HUES64 (cell line): ENCODE results near the gene TCOF1.

ENCODE experiments used
- H3K27ac ChIP-seq: 2 replicates; pipeline ENCODE4 v1.7.0; 2013; ENCODE audit warnings: low read depth, low read length, inconsistent platforms
- H3K27me3 ChIP-seq: 2 replicates; pipeline ENCODE4 v1.6.1; 2013; ENCODE audit warnings: mild to moderate bottlenecking, low read length; ENCODE audit not compliant: insufficient read depth
- H3K36me3 ChIP-seq: 2 replicates; pipeline ENCODE4 v1.6.1; 2013; ENCODE audit warnings: mild to moderate bottlenecking, low read length; ENCODE audit not compliant: insufficient read depth
- H3K4me1 ChIP-seq: 2 replicates; pipeline ENCODE4 v1.6.1; 2013; ENCODE audit warnings: mild to moderate bottlenecking, low read length, moderate library complexity; ENCODE audit not compliant: insufficient read depth
- H3K4me3 ChIP-seq: 2 replicates; pipeline ENCODE4 v1.5.1; 2013; ENCODE audit warnings: mild to moderate bottlenecking, low read length, moderate library complexity
- H3K9ac ChIP-seq: 2 replicates; pipeline ENCODE4 v1.6.1; 2013; ENCODE audit warnings: mild to moderate bottlenecking, low read depth, low read length
- H3K9me3 ChIP-seq: 2 replicates; pipeline ENCODE4 v1.6.1; 2013; ENCODE audit warnings: low read depth, low read length; ENCODE audit not compliant: insufficient read depth
- WGBS: fragments of 150-250, 120-280 bp; methylation state at CpG from one replicate; pipeline ENCODE4 v1.1.7; 2013; ENCODE audit warnings: missing lambda C conversion rate; 5-methylcytosine and 5-hydroxymethylcytosine counted together

TCOF1 gene

DNA sequence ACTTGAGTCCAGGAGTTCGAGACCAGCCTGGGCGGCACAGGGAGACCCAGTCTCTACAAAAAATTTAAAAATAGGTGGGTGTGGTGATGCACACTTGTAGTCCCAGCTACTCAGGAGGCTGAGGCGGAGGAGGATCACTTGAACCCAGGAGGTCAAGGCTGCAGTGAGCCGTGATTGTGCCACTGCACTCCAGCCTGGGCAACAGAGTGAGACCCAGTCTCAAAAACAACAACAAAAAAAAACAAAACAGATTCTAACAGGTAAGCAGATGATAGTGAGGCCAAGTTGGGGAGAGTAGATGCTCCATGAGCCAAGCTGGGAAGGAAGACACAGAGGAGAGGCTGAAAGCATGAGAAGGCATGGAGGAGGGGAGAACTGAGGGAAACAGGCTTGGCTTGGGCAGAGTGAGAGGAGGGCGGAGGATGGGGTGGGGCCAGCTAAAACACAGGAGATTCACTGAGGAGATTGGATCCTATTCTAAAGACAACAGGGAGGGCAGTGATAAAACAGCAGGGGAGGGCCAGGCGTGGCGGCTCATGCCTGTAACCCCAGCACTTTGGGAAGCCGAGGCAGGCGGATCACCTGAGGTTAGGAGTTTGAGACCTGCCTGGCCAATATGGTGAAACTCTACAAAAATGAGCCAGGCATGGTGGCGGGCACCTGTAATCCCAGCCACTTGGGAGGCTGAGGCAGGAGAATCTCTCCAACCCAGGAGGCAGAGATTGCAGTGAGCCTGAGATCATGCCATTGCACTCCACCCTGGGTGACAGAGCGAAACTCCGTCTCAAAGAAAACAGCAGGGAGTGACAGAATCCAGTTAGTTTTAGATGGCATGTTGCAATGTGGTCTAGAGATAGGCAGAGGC lies 83.7 kb downstream of the TCOF1 start:
- 69% methylated on average over 12 of the region's 12 CpGs for WGBS
- Histone ChIP-seq H3K27ac (peak overlapping the region; percentile 59), H3K9ac (no peak overlapping the region; the same call in 1 of the 2 replicates), H3K27me3 (no peaks in the 10 kb centered on the region), H3K36me3 (peaks cover 36% of the 10 kb centered on the region), H3K4me1 (peaks cover 4% of the 10 kb centered on the region; the same call in 1 of the 2 replicates), H3K4me3 (no peak overlapping the region), H3K9me3 (no peaks in the 10 kb centered on the region)

DNA sequence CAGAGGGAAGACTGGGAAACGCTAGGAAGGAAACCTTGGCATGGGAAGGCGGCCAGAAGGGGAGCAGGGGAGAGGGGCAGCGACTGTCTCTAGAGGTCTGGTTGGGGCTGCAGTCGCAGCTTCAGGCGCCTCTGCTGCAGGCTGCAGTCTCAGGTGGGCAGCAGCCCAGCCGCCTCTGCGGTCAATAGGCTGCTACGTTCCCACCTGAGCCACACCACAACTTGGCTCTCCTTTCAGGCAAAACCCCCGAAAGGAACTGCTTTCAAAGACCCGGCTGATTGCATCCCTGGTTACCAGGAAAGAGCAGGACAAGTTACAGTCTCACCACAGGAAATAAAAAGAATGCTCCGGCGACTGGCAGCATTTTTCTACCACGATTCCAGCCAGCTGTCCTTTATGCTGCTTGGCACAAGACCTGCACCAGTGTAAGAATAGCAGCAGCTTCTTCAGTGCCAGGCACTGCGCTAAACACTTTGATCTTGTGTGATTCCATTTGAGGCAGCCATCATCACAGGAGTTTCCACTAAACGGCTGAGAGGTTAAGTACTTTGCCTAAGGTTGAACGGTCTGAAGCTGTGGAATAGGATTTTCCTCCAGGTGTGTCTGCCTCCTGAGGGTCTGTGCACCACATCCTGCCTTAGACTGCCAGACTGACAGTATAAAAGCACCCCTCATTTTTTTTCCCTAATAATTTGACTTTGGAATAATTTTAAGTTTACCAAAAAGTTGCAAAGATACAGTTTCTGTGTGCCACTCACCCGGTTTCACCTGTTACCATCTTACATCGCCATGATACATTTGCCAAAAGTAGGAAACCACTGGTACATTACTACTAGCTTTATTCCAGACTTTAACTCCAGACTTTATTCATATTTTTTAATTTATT lies 84.6 kb downstream of the TCOF1 start:
- Histone ChIP-seq H3K9ac (peak overlapping the region; percentile 11; the same call in 1 of the 2 replicates), H3K27me3 (no peaks in the 10 kb centered on the region), H3K4me1 (peaks cover 4% of the 10 kb centered on the region; the same call in 1 of the 2 replicates), H3K9me3 (no peaks in the 10 kb centered on the region), H3K4me3 (no peak overlapping the region), H3K27ac (peak overlapping the region; percentile 59; the same call in 1 of the 2 replicates), H3K36me3 (peaks cover 44% of the 10 kb centered on the region)
- WGBS, result 59% methylated on average over 18 of the region's 18 CpGs

DNA sequence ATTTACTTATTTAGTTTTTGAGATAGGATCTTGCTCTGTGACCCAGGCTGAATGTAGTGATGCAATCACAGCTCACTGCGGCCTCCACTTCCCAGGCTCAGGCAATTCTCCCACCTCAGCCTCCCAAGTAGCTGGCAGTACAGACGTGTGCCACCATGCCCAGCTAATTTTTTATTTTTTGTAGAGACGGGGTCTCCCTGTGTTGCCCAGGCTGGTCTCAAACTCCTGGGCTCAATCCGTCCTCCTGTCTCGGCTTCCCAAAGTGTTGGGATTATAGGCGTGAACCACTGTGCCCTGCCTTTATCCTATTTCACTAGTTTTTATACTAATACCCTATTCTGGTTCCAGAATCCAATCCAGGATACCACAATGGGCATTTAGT lies 85.2 kb downstream of the TCOF1 start:
- H3K36me3 ChIP-seq, result peaks cover 51% of the 10 kb centered on the region
- no peaks in the 10 kb centered on the region for H3K9me3 ChIP-seq
- WGBS, result 91% methylated on average over 6 of the region's 6 CpGs
- no peaks in the 10 kb centered on the region for H3K27me3 ChIP-seq
- H3K9ac ChIP-seq, result no peak overlapping the region
- no peak overlapping the region for H3K4me3 ChIP-seq
- no peak overlapping the region for H3K27ac ChIP-seq
- peaks cover 4% of the 10 kb centered on the region; the same call in 1 of the 2 replicates for H3K4me1 ChIP-seq

DNA sequence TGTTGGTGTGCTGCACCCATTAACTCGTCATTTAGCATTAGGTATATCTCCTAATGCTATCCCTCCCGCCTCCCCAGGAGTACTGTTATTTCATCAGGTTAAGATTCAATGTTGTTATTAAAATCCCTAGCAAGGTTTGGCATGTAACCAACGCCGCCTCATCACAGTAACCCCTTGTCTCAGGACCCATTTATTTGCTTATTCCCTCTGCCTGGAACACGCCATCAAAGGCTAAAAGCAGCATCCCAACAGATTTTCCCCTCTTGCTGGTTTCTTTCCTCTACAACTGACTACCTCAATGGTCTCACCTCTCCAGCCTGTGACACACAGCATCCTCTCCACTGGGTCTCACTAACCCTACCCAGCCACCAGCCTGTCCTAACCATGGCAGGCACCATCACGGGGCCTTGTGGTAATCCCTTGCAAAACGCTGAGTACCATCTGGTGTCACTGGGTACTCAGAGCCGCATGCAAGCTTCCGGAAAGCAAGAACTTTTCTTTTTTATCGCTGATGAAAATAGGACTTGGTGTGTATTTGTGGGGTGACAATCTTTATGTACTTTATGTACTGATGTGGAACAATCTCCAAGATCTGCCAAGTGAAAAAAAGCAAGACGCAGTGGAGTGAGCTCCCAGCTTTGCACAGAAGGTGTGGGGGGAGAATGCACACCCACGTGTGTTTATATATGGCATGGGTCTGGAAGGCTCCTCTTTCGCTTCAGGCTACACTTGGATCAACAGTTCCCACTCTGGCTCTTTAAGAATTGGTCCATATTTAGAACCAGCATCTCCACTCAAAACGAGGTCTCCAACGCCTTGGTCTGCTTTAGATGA lies 86.0 kb downstream of the TCOF1 start:
- H3K27ac ChIP-seq, result no peak overlapping the region
- no peak overlapping the region for H3K4me3 ChIP-seq
- H3K9ac ChIP-seq, result no peak overlapping the region
- H3K9me3 ChIP-seq, result no peaks in the 10 kb centered on the region
- 94% methylated on average over 15 of the region's 15 CpGs for WGBS
- peaks cover 10% of the 10 kb centered on the region; the same call in 1 of the 2 replicates for H3K4me1 ChIP-seq
- H3K36me3 ChIP-seq, result peaks cover 58% of the 10 kb centered on the region
- no peaks in the 10 kb centered on the region for H3K27me3 ChIP-seq

DNA sequence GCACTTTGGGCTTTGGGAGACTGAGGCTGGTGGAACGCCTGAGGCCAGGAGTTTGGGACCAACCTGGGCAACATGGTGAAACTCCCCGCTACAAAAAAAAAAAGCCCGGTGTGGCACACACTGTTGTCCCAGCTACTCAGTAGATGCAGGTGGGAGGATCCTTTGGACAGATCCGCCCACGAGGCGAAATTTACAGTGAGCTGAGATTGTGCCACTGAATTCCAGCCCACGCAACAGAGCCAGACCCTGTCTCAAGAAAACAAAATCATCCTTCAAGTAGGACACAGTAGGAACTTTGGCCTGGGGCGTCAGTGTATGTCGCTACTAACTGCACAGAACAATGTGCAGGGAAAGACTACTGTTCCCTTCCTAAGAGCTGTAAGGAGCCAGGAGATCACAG lies 87.3 kb downstream of the TCOF1 start:
- Histone ChIP-seq H3K36me3 (peaks cover 65% of the 10 kb centered on the region), H3K4me3 (no peak overlapping the region), H3K27me3 (no peaks in the 10 kb centered on the region), H3K9me3 (no peaks in the 10 kb centered on the region), H3K4me1 (peaks cover 10% of the 10 kb centered on the region; the same call in 1 of the 2 replicates), H3K9ac (no peak overlapping the region), H3K27ac (no peak overlapping the region)
- 97% methylated on average over 9 of the region's 9 CpGs for WGBS

DNA sequence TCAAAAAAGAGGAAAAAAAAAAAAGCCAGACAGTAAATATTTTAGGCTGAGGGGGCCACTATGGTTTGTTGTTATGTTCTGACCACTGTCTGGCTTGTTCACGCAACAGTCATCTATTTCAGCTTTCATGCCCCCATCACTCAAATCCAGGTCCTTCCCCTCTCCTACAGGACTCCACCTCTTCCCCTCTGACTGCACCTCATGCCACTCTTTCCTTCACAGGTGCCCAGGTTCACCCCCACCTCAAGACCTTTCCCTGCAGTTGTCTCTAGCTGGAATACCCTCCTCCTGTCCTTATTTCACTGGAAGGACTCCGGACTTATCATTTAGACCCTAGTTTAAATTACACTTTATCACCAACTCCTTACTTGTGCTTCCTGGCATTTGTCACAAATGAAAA lies 88.6 kb downstream of the TCOF1 start:
- Histone ChIP-seq H3K27ac (no peak overlapping the region), H3K27me3 (no peaks in the 10 kb centered on the region), H3K36me3 (peaks cover 65% of the 10 kb centered on the region), H3K9ac (peak overlapping the region; percentile 99; the same call in 1 of the 2 replicates), H3K4me1 (peaks cover 10% of the 10 kb centered on the region; the same call in 1 of the 2 replicates), H3K4me3 (no peak overlapping the region), H3K9me3 (no peaks in the 10 kb centered on the region)
- 92% methylated on average over 2 of the region's 2 CpGs for WGBS

DNA sequence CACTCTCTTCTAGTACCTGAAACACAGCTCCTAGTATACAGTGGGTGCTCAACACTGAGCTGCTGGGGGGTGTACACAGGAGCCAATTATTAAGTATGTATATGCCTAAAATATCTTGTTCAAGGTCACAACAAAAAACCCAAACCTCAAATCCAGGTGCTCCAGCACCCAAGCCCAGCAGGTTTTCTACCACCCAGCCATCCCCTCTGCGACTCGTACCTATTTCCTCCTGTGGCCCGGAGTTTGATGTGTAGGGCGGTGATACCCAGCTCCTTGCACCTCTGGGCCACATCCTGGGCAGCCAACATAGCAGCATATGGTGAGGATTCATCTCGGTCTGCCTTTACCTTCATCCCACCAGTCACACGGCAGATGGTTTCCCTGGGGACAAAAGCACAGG lies 89.1 kb downstream of the TCOF1 start:
- H3K9ac ChIP-seq, result peak overlapping the region; percentile 99
- 95% methylated on average over 6 of the region's 6 CpGs for WGBS
- H3K4me1 ChIP-seq, result peaks cover 10% of the 10 kb centered on the region; the same call in 1 of the 2 replicates
- H3K9me3 ChIP-seq, result no peaks in the 10 kb centered on the region
- H3K27ac ChIP-seq, result peak overlapping the region; percentile 24; the same call in 1 of the 2 replicates
- H3K4me3 ChIP-seq, result no peak overlapping the region; the same call in 1 of the 2 replicates
- no peaks in the 10 kb centered on the region for H3K27me3 ChIP-seq
- peaks cover 65% of the 10 kb centered on the region for H3K36me3 ChIP-seq

DNA sequence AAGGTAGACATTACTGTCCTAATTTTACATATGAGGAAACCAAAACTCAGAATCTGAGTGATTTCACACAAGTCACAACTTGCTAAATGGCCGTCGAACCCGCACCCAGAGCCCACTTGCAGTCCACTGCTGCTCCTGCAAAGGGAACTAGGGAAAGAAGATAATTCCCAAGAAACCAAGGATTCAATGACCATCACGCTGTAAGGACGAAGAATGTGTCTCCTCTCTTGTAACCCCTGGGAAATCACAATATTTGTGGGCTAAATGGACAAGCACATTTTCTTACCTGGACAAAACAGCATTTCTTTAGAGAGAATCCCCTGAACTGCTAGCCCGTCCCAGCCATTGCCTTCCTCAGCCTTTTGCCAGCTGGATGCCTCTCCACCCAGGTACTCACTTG lies 89.7 kb downstream of the TCOF1 start:
- Histone ChIP-seq H3K36me3 (peaks cover 65% of the 10 kb centered on the region), H3K4me3 (peak overlapping the region; percentile 91; the same call in 1 of the 2 replicates), H3K9ac (peak overlapping the region; percentile 99; the same call in 1 of the 2 replicates), H3K4me1 (0 out of 2 replicates have a peak, but pooled peaks cover 7% of the 10 kb centered on the region), H3K27ac (peak overlapping the region; percentile 24; the same call in 1 of the 2 replicates), H3K9me3 (no peaks in the 10 kb centered on the region), H3K27me3 (no peaks in the 10 kb centered on the region)
- 97% methylated on average over 6 of the region's 6 CpGs for WGBS

DNA sequence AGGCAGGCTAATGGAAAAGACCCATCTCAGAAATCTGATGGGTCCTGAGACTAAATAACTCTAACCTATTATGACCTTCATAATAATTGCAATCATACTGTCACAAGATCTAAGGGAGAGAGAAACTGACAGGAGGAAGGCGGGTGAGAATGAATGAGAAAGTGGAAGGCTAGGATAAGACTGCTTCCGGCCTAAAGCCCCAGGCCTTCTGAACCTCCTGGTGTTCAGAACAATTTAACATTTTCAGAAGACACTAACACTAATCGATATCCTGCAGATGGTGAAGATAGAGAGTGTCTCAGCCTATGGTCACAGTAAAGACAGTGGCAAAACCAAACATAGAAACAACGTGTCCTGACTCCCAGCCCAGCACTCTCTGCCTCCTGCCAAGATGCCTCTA lies 90.8 kb downstream of the TCOF1 start:
- peak overlapping the region; percentile 99 for H3K9ac ChIP-seq
- WGBS, result 33% methylated on average over 4 of the region's 4 CpGs
- H3K4me1 ChIP-seq, result 0 out of 2 replicates have a peak, but pooled peaks cover 7% of the 10 kb centered on the region
- H3K36me3 ChIP-seq, result peaks cover 58% of the 10 kb centered on the region
- H3K4me3 ChIP-seq, result peak overlapping the region; percentile 91
- peak overlapping the region; percentile 93 for H3K27ac ChIP-seq
- H3K9me3 ChIP-seq, result no peaks in the 10 kb centered on the region
- H3K27me3 ChIP-seq, result no peaks in the 10 kb centered on the region

DNA sequence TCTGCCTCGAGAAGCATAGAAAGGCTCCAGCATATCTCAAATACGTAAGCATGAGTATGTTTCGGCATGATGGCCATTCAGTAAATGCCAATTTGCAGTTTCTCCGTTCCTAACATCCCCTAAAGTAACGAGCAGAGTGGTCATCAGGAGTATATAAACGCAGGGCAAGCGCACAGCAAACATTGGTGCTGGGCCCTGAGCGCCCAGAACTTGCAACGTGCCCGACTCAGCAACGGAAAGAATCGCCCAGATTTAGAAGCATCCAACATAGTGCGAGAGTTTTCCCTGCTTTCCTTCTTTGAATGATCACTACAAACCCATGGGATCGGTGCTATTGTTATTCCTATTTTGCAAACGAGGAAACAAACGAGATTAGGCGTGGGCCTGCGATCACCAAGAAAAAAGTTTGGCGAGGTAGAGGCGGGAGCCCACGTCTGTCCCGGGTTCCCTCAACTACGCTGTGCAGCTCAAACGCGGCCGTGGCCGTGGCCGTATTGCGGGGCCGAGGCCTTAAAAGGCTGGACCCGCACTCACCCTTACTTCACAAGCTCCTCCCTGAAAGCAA lies 91.5 kb downstream of the TCOF1 start:
- H3K36me3 ChIP-seq, result peaks cover 51% of the 10 kb centered on the region

More for the DNA sequence above, 91.5 kb downstream of the TCOF1 start:
- peaks cover 7% of the 10 kb centered on the region; the same call in 1 of the 2 replicates for H3K4me1 ChIP-seq
- H3K27ac ChIP-seq, result peak overlapping the region; percentile 93
- no peaks in the 10 kb centered on the region for H3K9me3 ChIP-seq
- under 1% methylated on average over 31 of the region's 31 CpGs for WGBS
- H3K27me3 ChIP-seq, result no peaks in the 10 kb centered on the region
- peak overlapping the region; percentile 91 for H3K4me3 ChIP-seq
- peak overlapping the region; percentile 99 for H3K9ac ChIP-seq
